ENCODE measurements around the gene TMC5.

- TF ChIP-seq CTCF (IDR thresholded peaks at IDR 0.05) (no peak), POLR2AphosphoS5 (IDR thresholded peaks at IDR 0.05) (no peak), EP300 (IDR thresholded peaks at IDR 0.05) (no peak), POLR2A (IDR thresholded peaks at IDR 0.05) (no peak)
Observed at GRCh38 chr16:19515757-19516156, 98.1 kb downstream of the TMC5 start.

Measured in gastroesophageal sphincter (tissue), 3 donors.